Cardiac fibroblast (primary cell): Measurements from ENCODE around the gene FOSL2.

Experiments used
- DNase-seq, 2 donors: peaks; one replicate each; pipeline versions ENCODE4 v3.0.0 to v3.0.0-alpha.2; 2010; ENCODE audit warnings: low read depth in 2 of 2
- H3K4me3 ChIP-seq, 2 donors: replicated peaks in 1 of 2; 1 replicate in 1 of 2; 2 replicates in 1 of 2; pipeline ENCODE4 v1.5.1; 2011; ENCODE audit warnings: low read depth in 2 of 2, low read length in 2 of 2, mild to moderate bottlenecking in 2 of 2, moderate library complexity in 1 of 2
- CTCF ChIP-seq: IDR thresholded peaks from one replicate; pipeline ENCODE4 v1.5.1; 2011; ENCODE audit warnings: low read depth, mild to moderate bottlenecking, low read length, inconsistent platforms

The FOSL2 gene

GRCh38 chr2:28390746-28391563 lies 1.7 kb upstream of the FOSL2 start:
- H3K4me3 ChIP-seq = peak overlapping the region; percentile 61 to 96
- peak; percentile 92 to 94 for DNase-seq
- no peak for TF ChIP-seq CTCF

GRCh38 chr2:28391564-28392296 lies 928 bp upstream of the FOSL2 start:
- peak; percentile 96 to 98 for DNase-seq
- H3K4me3 ChIP-seq = peak overlapping the region; percentile 61 to 96
- no peak for TF ChIP-seq CTCF

GRCh38 chr2:28393114-28393836 lies 617 bp downstream of the FOSL2 start:
- TF ChIP-seq CTCF = no peak
- DNase-seq = peak; percentile 74 to 81
- H3K4me3 ChIP-seq = peak overlapping the region; percentile 89 to 96

GRCh38 chr2:28394331-28394877 lies 1.7 kb downstream of the FOSL2 start:
- DNase-seq = peak; percentile 64 to 65

GRCh38 chr2:28394997-28395333 lies 2.3 kb downstream of the FOSL2 start:
- H3K4me3 ChIP-seq = peak overlapping the region; percentile 89 to 96
- TF ChIP-seq CTCF = no peak
- no peak for DNase-seq

More at GRCh38 chr2:28394331-28394877, 1.7 kb downstream of the FOSL2 start:
- no peak for TF ChIP-seq CTCF
- H3K4me3 ChIP-seq = peak overlapping the region; percentile 89 to 96

- peak; percentile 69 to 88 for DNase-seq
- TF ChIP-seq CTCF = no peak
- H3K4me3 ChIP-seq = peak overlapping the region; percentile 89 to 96
Observed at GRCh38 chr2:28395334-28396061, 2.8 kb downstream of the FOSL2 start.
